ENCODE measurements around the gene EDDM13. TPM values are rescaled to one million over a fixed set of nuclear protein-coding genes. Genes with fewer than 3 reads are reported as not detected.
"Not testable (repeated sequence)": the region's sequence is repeated elsewhere in the genome, so short reads cannot be mapped to it uniquely, and the experiment has no call there.

Gene EDDM13
- total RNA-seq, 1 experiment from 2014 or later, result 0.98 TPM

DNA sequence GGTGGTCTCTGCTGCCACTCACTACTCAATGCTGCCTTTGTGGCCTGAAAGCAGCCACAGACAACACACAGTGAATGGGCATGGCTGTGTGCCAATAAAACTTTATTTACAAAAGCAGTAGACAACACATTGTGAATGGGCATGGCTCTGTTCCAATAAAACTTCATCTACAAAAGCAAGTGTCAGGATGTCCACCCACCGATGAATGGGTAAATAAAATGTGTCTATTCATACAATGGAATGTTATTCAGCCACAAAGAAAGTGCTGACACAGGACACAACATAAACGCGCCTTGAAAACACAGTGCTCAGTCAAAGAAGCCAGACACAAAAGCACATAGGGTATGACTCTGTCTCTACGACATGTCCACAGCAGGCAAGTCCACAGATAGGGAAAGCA is 22.0 kb downstream of the EDDM13 start:
- DNase-seq (ENCODE audit: low read depth), result peak; percentile 27

GRCh38 chr19:56295531-56296455 is 23.2 kb downstream of the EDDM13 start:
- DNase-seq (ENCODE audit: low read depth), result no peak

DNA sequence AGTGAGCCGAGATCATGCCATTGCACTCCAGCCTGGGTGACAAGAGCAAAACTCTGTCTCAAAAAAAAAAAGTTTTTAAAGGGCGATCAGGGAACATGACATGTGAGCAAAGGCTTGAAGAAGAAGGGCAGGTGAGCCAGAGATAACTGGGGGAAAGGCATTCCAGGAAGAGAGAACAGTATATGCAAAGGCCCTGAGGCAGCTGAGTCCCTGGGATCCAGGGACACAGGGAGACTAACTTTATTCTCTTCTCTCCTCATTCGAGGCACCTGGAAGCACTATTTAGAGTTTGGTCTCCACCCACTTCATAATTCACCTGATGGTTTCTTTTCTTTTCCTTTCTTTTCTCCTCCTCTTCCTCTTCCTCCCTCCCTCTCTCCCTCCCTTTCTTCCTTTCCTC is 24.5 kb downstream of the EDDM13 start:
- no peak for DNase-seq (ENCODE audit: low read depth)

- no peak for DNase-seq (ENCODE audit: low read depth)
Observed at GRCh38 chr19:56299688-56300087, 27.1 kb downstream of the EDDM13 start.

DNA sequence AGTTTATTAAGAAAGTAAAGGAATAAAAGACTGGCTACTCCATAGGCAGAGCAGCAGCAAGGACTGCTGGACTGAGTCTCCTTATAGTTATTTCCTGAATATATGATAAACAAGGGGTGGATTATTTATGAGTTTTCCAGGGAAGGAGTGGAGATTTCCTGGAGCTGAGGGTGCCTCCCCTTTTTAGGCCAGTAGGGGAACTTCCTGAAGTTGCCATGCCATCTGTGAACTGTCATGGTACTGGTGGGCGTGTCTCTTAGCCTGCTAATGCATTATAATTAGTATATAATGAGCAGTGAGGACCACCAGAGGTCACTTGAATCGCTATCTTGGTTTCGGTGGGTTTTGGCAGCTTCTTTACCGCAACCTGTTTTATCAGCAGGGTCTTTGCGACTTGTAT is 28.6 kb downstream of the EDDM13 start:
- peak; percentile 11 for DNase-seq (ENCODE audit: low read depth)

DNA sequence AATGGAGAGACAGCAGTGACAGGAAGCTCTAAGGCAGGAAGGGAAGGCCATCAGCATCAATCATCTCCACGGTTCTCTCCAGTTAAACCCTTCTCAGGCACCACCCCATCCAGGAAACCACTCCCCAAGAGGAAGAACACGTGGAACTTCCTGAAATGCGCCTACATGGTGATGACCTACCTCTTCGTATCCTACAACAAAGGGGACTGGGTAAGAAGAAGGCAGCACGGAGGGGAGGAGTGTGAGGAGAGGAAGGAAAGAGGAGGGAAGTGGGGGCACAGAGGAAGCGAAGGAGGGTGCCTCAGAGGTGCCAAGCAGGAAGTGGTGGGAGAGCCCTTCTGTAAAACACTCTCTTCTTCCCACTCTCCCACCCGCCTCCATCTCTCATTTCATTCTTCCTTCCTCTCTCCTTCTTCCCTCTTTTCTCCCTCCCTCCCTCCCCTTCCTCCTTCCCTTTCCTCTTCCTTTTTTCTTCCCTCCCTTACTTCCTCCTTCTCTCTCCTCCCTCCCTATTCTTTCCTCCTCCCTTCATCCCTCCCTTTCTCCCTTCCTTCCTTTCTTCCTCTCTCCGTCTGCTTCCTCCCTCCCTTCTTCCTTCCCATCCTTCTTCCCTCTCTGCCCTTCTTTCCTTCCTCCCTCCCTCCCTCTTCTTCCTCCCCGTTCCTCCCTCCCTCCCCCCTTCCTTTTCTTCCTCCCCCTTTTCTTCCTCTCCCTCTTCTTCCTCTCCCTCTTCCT is 29.5 kb downstream of the EDDM13 start:
- DNase-seq (ENCODE audit: low read depth), result no peak

DNA sequence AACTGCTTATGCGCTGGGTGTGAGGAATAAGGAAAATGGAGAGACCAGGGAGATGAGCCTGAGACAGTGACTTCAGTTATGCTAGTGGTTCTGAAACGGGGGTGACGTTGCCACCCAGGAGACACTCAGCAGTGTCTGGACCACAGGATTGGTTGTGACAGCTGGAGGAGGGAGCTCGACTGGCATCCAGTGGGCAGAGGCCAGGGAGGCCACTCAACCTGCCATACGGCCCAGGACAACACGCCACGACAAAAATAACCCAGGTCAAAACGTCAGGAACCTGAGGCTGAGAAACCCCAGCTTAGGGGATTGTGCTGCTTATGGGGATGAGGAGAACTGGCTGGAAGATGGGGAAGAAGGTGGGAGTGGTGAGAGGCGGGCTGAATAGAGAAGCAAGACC is 31.7 kb downstream of the EDDM13 start:
- DNase-seq (ENCODE audit: low read depth), result no peak

DNA sequence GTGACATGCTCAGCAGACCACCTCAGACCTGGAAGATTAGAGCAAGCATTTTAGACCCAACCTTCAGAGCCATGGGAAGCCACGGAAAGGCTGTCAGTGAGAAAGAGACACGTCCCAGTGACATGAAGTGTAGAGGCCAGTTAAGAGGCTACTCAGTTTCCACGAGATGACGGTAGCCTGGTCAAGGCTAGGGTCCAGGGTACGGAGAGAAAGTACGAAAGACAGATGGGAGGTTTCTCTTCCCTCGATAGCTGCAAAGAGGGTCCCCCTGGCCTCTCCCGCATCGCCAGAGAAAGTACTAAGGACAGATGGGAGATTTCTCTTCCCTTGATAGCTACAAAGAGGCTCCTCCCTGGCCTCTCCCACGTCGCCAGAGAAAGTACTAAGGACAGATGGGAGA is 33.5 kb downstream of the EDDM13 start:
- DNase-seq (ENCODE audit: low read depth), result no peak

DNA sequence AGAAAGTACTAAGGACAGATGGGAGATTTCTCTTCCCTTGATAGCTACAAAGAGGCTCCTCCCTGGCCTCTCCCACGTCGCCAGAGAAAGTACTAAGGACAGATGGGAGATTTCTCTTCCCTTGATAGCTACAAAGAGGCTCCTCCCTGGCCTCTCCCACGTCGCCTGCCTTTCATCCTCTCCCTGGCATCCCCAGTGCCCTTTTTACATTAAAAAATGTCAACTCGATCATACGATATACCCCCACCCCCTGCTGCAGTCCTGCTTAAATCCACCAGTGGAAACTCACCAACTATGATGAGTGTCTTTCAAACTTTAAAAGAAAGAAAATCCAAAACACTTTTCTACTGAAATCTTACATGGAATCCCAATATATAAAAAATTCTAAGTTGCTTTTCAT is 34.5 kb downstream of the EDDM13 start:
- DNase-seq (ENCODE audit: low read depth), result not testable (repeated sequence)

GRCh38 chr19:56308792-56309191 is 36.2 kb downstream of the EDDM13 start:
- DNase-seq (ENCODE audit: low read depth), result no peak

GRCh38 chr19:56309511-56310185 is 37.1 kb downstream of the EDDM13 start:
- peak; percentile 60 for DNase-seq (ENCODE audit: low read depth)

- no peak for DNase-seq (ENCODE audit: low read depth)
Observed at GRCh38 chr19:56310462-56310861, 37.9 kb downstream of the EDDM13 start.

GRCh38 chr19:56312342-56312741 is 39.8 kb downstream of the EDDM13 start:
- DNase-seq (ENCODE audit: low read depth), result no peak

GRCh38 chr19:56312787-56313657 is 40.5 kb downstream of the EDDM13 start:
- no peak for DNase-seq (ENCODE audit: low read depth)

GRCh38 chr19:56314018-56314380 is 41.5 kb downstream of the EDDM13 start:
- no peak for DNase-seq (ENCODE audit: low read depth)

- peak; percentile 94 for DNase-seq (ENCODE audit: low read depth)
Observed at GRCh38 chr19:56314381-56315076, 42.0 kb downstream of the EDDM13 start, which contains the start of gene ZSCAN5A. Gene ZSCAN5A, minus strand, starts transcription at chr19:56314839. Its CDS starts 89,793 bp downstream, at chr19:56225046.

GRCh38 chr19:56315077-56315828 is 42.7 kb downstream of the EDDM13 start:
- peak; percentile 98 for DNase-seq (ENCODE audit: low read depth)

DNA sequence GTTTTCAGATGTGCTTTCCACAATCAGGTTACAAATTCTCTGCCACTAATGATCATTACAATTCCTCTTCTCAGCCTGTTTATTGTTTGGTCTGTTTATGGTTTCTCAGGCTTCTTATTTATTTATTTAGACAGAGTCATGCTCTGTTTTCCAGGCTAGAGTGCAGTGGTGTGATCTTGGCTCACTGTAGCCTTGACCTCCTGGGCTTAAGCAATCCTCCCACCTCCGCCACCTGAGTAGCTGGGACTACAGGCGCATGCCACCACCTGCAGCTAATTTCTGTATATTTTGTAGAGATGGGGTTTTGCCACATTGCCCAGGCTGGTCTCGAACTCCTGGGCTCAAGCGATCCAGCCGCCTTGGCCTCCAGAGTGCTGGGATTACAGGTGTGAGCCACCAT is 44.2 kb downstream of the EDDM13 start:
- no peak for DNase-seq (ENCODE audit: low read depth)

GRCh38 chr19:56317749-56318148 is 45.2 kb downstream of the EDDM13 start:
- DNase-seq (ENCODE audit: low read depth), result no peak

DNA sequence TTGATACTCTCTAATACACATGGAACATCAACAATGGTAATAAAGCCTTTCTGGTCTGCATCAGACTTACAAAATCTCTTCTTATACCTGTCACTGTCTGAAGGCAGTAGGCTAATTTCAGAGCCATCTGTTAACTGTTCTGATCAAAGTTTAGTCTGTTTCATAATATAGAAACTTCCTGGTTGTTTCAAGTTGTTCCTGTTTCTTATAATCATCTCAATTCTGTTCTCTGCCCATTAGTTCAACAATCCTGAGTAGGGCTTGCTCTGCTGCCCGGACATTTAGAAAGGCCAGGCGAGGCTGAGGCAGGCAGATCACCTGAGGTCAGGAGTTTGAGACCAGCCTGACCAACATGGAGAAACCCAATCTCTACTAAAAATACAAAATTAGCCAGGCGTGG is 47.4 kb downstream of the EDDM13 start:
- no peak for DNase-seq (ENCODE audit: low read depth)
